Loucy (cell line): Measurements from ENCODE around the gene BORCS6.

Source experiments
- H2AFZ ChIP-seq: fragments of 200-600 bp; sonication (generic); 2 replicates; pipeline ENCODE4 v1.6.0; 2016; ENCODE audit warnings: antibody characterized with exemption, mild to moderate bottlenecking, low read length, moderate library complexity
- H3F3A ChIP-seq: fragments of 200-600 bp; 2 replicates; pipeline ENCODE4 v1.6.0; 2016; ENCODE audit warnings: antibody characterized with exemption, low read depth, mild to moderate bottlenecking
- H3K27me3 ChIP-seq: fragments of 200-600 bp; sonication (generic); 2 replicates; pipeline ENCODE4 v1.6.1; 2014; ENCODE audit warnings: low read length, mild to moderate bottlenecking; ENCODE audit not compliant: insufficient read depth, poor library complexity, severe bottlenecking
- H3K36me3 ChIP-seq: fragments of 200-600 bp; sonication (generic); 2 replicates; pipeline ENCODE4 v1.6.1; 2016; ENCODE audit warnings: low read length; ENCODE audit not compliant: insufficient read depth
- H3K4me1 ChIP-seq: fragments of 200-600 bp; sonication (generic); 2 replicates; pipeline ENCODE4 v1.5.1; 2014; ENCODE audit warnings: low read length, mild to moderate bottlenecking; ENCODE audit not compliant: insufficient read depth, poor library complexity, severe bottlenecking
- H3K4me2 ChIP-seq: fragments of 200-600 bp; sonication (generic); 2 replicates; pipeline ENCODE4 v1.6.0; 2014; ENCODE audit warnings: antibody characterized with exemption, low read length, low read depth, mild to moderate bottlenecking; ENCODE audit not compliant: poor library complexity, severe bottlenecking
- H3K4me3 ChIP-seq: fragments of 200-600 bp; sonication (generic); 2 replicates; pipeline ENCODE4 v1.5.1; 2014; ENCODE audit warnings: low read length, mild to moderate bottlenecking, mixed read lengths; ENCODE audit not compliant: poor library complexity, severe bottlenecking
- H3K79me2 ChIP-seq: fragments of 200-600 bp; sonication (generic); 2 replicates; pipeline ENCODE4 v1.6.1; 2014; ENCODE audit warnings: low read length; ENCODE audit not compliant: insufficient read depth
- H3K9ac ChIP-seq: fragments of 200-600 bp; sonication (generic); 2 replicates; pipeline ENCODE4 v1.6.0; 2014; ENCODE audit warnings: mild to moderate bottlenecking, low read depth, low read length, moderate library complexity; ENCODE audit not compliant: poor library complexity, severe bottlenecking
- H3K9me2 ChIP-seq: fragments of 200-600 bp; sonication (generic); replicated peaks from 2 replicates; pipeline ENCODE4 v1.6.1; 2016; ENCODE audit warnings: low read depth, low read length, mixed read lengths
- H3K9me3 ChIP-seq: fragments of 200-600 bp; sonication (generic); 2 replicates; pipeline ENCODE4 v1.6.1; 2014; ENCODE audit warnings: mild to moderate bottlenecking, antibody characterized with exemption, low read length, low read depth; ENCODE audit not compliant: insufficient read depth
- H4K20me1 ChIP-seq: fragments of 200-600 bp; sonication (generic); 2 replicates; pipeline ENCODE4 v1.6.0; 2014; ENCODE audit warnings: antibody characterized with exemption, low read length, mild to moderate bottlenecking; ENCODE audit not compliant: insufficient read depth, poor library complexity, severe bottlenecking
- CTCF ChIP-seq: fragments of 200-600 bp; sonication (generic); conservative IDR thresholded peaks from 2 replicates; pipeline ENCODE4 v1.5.1; 2014; ENCODE audit warnings: mild to moderate bottlenecking, antibody characterized with exemption, low read length
- EZH2phosphoT487 ChIP-seq: fragments of 200-600 bp; IDR thresholded peaks from 2 replicates; pipeline ENCODE4 v1.6.1; 2018; ENCODE audit warnings: antibody characterized with exemption, mild to moderate bottlenecking, moderate library complexity, borderline replicate concordance

BORCS6 gene

GRCh38 chr17:8138672-8139371 is 51.2 kb downstream of the BORCS6 start:
- peaks cover 16% of the 10 kb centered on the region for H3K4me1 ChIP-seq
- no peaks in the 10 kb centered on the region for H3K9me2 ChIP-seq
- peaks cover 5% of the 10 kb centered on the region; the same call in 1 of the 2 replicates for H3F3A ChIP-seq
- no peaks in the 10 kb centered on the region for H4K20me1 ChIP-seq
- H3K27me3 ChIP-seq: no peaks in the 10 kb centered on the region
- H3K9ac ChIP-seq: peak overlapping the region; percentile 80
- no peaks in the 10 kb centered on the region for H3K9me3 ChIP-seq
- peak; percentile 85 for TF ChIP-seq CTCF
- TF ChIP-seq EZH2phosphoT487: no peak
- H3K4me3 ChIP-seq: peak overlapping the region; percentile 77
- H3K79me2 ChIP-seq: no peaks in the 10 kb centered on the region
- peaks cover 17% of the 10 kb centered on the region; the same call in 1 of the 2 replicates for H3K36me3 ChIP-seq
- H3K4me2 ChIP-seq: peak overlapping the region; percentile 97
- peak overlapping the region; percentile 92 for H2AFZ ChIP-seq

DNA sequence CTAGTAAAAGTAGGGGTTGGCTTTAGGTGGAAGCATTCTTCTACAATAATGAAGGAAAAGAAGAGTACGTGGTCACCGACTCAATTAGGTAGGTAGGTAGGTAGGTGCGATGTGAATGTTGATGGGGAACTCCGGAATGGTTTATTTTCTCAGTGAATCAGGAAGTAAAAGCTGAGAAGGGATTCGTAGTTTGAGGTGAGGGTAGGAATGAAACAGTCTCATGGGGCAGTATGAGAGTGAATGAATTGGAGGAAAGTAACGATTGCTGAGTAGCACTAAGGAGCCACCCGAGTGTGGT is 51.7 kb downstream of the BORCS6 start:
- Histone ChIP-seq H3K79me2 (no peaks in the 10 kb centered on the region), H3K9me3 (no peaks in the 10 kb centered on the region), H4K20me1 (no peaks in the 10 kb centered on the region), H3K4me3 (peak overlapping the region; percentile 77), H3K4me2 (peak overlapping the region; percentile 97), H3F3A (peaks cover 5% of the 10 kb centered on the region; the same call in 1 of the 2 replicates), H3K27me3 (no peaks in the 10 kb centered on the region), H2AFZ (peak overlapping the region; percentile 92), H3K9me2 (no peaks in the 10 kb centered on the region), H3K36me3 (peaks cover 16% of the 10 kb centered on the region; the same call in 1 of the 2 replicates), H3K9ac (peak overlapping the region; percentile 74), H3K4me1 (peaks cover 16% of the 10 kb centered on the region)
- no peak for TF ChIP-seq EZH2phosphoT487
- no peak for TF ChIP-seq CTCF
